Esophagus squamous epithelium (tissue), 5 donors: Measurements from ENCODE around the gene BAD. TPM values are rescaled to one million over a fixed set of nuclear protein-coding genes. Genes with fewer than 3 reads are reported as not detected.
A peak's percentile ranks its signal among the peaks of the same experiment; 100 is the strongest.
"Not testable (repeated sequence)": the region's sequence is repeated elsewhere in the genome, so short reads cannot be mapped to it uniquely, and the experiment has no call there.

Experiments
- DNase-seq: peaks from one replicate; lab custom pipeline; 2025; lab: John Stamatoyannopoulos, UW
- H3K27ac ChIP-seq, 4 donors: fragments of 200-600 bp; sonication (generic); one replicate each; pipeline ENCODE4 v1.5.1; 2016 to 2019; ENCODE audit warnings: mild to moderate bottlenecking in 1 of 4
- H3K27me3 ChIP-seq, 4 donors: fragments of 200-600 bp; sonication (generic); 1 replicate in 3 of 4; 2 replicates in 1 of 4; pipeline versions ENCODE4 v1.5.1 to v1.6.0; 2017 to 2021; ENCODE audit warnings: antibody characterized with exemption in 1 of 4
- H3K36me3 ChIP-seq, 3 donors: fragments of 200-600 bp; sonication (generic); one replicate each; pipeline ENCODE4 v1.5.1; 2016 to 2019
- H3K4me1 ChIP-seq, 3 donors: fragments of 200-600 bp; sonication (generic); one replicate each; pipeline ENCODE4 v1.5.1; 2017 to 2019
- H3K4me3 ChIP-seq, 4 donors: fragments of 200-600 bp; sonication (generic); 1 replicate in 3 of 4; 2 replicates in 1 of 4; pipeline ENCODE4 v1.5.1; 2016 to 2019; ENCODE audit warnings: mild to moderate bottlenecking in 2 of 4, moderate library complexity in 1 of 4
- H3K9me3 ChIP-seq, 3 donors: fragments of 200-600 bp; sonication (generic); one replicate each; pipeline ENCODE4 v1.5.1; 2016 to 2019
- POLR2A ChIP-seq, 4 donors: fragments of 450-650 bp; IDR thresholded peaks; one replicate each; pipeline ENCODE4 v1.6.1; 2017; ENCODE audit warnings: antibody characterized with exemption in 4 of 4, mild to moderate bottlenecking in 4 of 4, moderate library complexity in 3 of 4
- WGBS, 2 donors: methylation state at CpG; one replicate each; pipeline ENCODE4 v1.1.5; 2018; 5-methylcytosine and 5-hydroxymethylcytosine counted together
- intact Hi-C: fragments of 100-400 bp; cut with DNase I; formaldehyde crosslinking; loops from one replicate; pipeline ENCODE4 v1.15.0; 2022
- total RNA-seq, 4 donors: library from RNA; depleted of rRNA; stranded (reverse); fragments of >200 nt; gene quantifications; one replicate each; pipeline ENCODE4 v1.1.0, GENCODE V29; 2016
- TF ChIP-seq, protein P1 (sequence below), 6 experiments: fragments of 450-650 bp in 4 of 6; fragments of 200-600 bp in 2 of 6; sonication (generic) in 2 of 6; IDR thresholded peaks; one replicate each; pipeline ENCODE4 v1.5.1; 2016 to 2019; ENCODE audit warnings: antibody characterized with exemption in 6 of 6, mild to moderate bottlenecking in 4 of 6, moderate library complexity in 4 of 6
- donor health status: DM: yes; HTN: yes; CAD: no.

Gene BAD
- total RNA-seq, 4 donors from 2014 or later, result 49.4 to 86.5 (median 72.9) TPM

DNA sequence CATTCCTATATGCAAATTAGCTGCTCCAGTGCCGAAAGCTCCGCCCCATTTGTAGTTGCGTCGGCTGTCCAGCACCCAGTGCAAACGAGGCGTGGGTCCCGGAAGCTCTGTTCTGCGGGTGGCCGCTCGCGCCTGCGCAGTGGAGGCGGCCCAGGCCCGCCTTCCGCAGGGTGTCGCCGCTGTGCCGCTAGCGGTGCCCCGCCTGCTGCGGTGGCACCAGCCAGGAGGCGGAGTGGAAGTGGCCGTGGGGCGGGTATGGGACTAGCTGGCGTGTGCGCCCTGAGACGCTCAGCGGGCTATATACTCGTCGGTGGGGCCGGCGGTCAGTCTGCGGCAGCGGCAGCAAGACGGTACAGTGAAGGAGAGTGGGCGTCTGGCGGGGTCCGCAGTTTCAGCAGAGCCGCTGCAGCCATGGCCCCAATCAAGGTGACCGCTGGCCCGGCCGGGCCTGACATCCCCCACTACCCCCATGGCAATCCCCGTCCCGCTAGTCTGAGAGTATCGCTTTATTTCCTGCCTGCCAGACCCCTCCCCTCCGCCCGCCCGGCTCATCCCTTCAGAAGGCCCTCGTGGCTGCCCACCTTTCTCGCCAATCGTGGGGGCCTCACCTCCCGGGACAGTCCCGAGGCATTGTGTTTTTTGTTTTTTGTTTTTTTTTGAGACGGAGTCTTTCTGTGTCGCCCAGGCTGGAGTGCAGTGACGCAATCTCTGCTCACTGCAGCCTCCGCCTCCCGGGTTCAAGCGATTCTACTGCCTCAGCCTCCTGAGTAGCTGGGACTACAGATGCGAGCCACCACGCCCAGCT, 33.7 kb upstream of the BAD start, which contains the start of gene PRDX5:
Gene PRDX5, plus strand, starts transcription at position 161 of the 805 bp plus-strand sequence. Its CDS starts 95 bp downstream, at position 256.
- peak; percentile 81 for DNase-seq
- intact Hi-C loops, result no loop called here
- peaks cover 18 to 60% (median 28%) of the 10 kb centered on the region in 3 donors for H3K36me3 ChIP-seq
- 0% methylated on average over 14 to 38 of the region's 61 CpGs for WGBS, 2 donors
- H3K4me3 ChIP-seq, result peak within 1 kb of the TSS; percentile 60 to 91 (median 82)
- H3K4me1 ChIP-seq, result peaks cover 43 to 87% (median 46%) of the 10 kb centered on the region in 3 donors
- TF ChIP-seq, protein P1, sequence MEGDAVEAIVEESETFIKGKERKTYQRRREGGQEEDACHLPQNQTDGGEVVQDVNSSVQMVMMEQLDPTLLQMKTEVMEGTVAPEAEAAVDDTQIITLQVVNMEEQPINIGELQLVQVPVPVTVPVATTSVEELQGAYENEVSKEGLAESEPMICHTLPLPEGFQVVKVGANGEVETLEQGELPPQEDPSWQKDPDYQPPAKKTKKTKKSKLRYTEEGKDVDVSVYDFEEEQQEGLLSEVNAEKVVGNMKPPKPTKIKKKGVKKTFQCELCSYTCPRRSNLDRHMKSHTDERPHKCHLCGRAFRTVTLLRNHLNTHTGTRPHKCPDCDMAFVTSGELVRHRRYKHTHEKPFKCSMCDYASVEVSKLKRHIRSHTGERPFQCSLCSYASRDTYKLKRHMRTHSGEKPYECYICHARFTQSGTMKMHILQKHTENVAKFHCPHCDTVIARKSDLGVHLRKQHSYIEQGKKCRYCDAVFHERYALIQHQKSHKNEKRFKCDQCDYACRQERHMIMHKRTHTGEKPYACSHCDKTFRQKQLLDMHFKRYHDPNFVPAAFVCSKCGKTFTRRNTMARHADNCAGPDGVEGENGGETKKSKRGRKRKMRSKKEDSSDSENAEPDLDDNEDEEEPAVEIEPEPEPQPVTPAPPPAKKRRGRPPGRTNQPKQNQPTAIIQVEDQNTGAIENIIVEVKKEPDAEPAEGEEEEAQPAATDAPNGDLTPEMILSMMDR (IDR thresholded peaks at IDR 0.05), result peak; percentile 34 to 94 (median 58)
- peak in 3 of 4 donors; percentile 91 to 94 (median 92) for TF ChIP-seq POLR2A (IDR thresholded peaks at IDR 0.05)
- no peaks in the 10 kb centered on the region for H3K9me3 ChIP-seq
- no peaks in the 10 kb centered on the region for H3K27me3 ChIP-seq
- H3K27ac ChIP-seq, result peak within 1 kb of the TSS; percentile 92 to 99 (median 98)

DNA sequence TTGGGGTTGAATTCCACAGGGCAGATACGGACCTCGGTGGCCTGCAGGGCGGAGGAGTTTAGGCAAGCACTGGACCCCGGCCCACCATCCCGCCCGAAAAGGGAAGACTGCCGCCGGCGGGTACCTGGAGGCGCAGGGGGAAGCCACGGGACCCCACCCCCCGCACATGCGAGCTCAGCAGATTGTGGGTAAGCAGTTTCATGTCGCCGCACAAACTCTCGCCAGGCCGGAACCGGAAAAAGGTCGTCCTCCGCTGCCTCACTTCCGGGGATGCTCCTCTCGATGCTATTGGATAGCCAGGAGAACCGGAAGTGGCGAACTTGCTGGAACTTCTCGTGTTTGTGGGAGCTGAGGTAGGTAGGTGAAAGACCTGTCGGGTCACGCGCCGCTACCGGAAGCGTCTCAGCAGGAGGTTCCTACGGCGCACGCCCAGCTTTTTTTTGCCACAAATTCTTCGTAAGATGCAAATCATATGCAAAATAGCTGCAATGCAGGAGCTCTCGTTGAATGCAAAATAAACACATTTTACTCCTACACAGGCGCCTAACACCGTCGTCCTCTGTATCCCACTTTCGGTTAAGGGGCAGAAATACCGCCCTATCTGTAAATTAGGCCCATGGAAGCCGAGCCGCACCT, 33.0 kb upstream of the BAD start, which contains the start of gene TRMT112:
Gene TRMT112, minus strand, starts transcription at position 235 of the 636 bp plus-strand sequence. Its CDS starts 33 bp downstream, at position 202.
- TF ChIP-seq, protein P1 (IDR thresholded peaks at IDR 0.05), result no peak
- TF ChIP-seq POLR2A (IDR thresholded peaks at IDR 0.05), result peak in 2 of 4 donors; percentile 80 to 86
- H3K36me3 ChIP-seq, result peaks cover 11 to 53% (median 26%) of the 10 kb centered on the region in 3 donors
- peak within 1 kb of the TSS; percentile 60 to 91 (median 82) for H3K4me3 ChIP-seq
- H3K27ac ChIP-seq, result peak within 1 kb of the TSS; percentile 92 to 99 (median 98)
- intact Hi-C loops, result no loop called here
- H3K27me3 ChIP-seq, result no peaks in the 10 kb centered on the region
- DNase-seq, result peak; percentile 91
- H3K4me1 ChIP-seq, result peaks cover 49 to 87% (median 54%) of the 10 kb centered on the region in 3 donors
- 0% methylated on average over 15 to 34 of the region's 43 CpGs for WGBS, 2 donors
- no peaks in the 10 kb centered on the region for H3K9me3 ChIP-seq

DNA sequence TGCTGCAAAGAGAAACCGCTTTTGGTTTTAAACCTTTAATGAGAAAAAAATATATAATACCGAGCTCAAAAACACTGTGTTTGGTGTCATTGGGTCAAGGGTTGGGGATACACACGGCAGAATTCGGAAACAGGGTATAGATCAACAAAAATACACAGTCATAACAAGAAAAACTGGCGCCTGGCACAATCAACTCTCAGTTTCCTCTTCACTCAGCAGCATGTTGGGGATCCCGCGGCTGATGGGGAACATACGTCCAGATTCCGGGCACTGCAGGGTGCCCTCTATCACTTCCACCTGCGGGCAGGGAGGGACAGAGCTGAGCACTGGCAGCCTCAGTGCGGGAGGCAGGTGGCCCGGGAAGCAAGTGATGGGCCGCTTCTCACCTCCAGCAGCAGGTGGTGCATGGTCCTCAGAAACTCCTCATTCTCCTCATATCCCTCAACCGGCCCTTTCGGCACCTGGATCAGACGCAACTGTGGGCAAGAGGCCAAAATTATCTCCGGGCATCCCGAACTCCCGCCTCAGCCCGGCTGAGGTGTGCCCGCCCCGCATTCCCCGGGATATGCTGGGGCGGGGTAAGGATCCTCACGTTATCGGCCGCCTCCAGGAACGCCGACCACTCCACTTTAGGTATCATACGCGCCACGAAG, 32.3 kb upstream of the BAD start:
- intact Hi-C loops, result no loop called here
- no peaks in the 10 kb centered on the region for H3K27me3 ChIP-seq
- 3 to 9% methylated on average over 15 to 20 of the region's 32 CpGs for whole genome bisulfite sequencing, 2 donors
- peaks cover 49 to 87% (median 56%) of the 10 kb centered on the region in 3 donors for H3K4me1 ChIP-seq
- H3K27ac ChIP-seq, result peak overlapping the region; percentile 92 to 99 (median 98)
- H3K4me3 ChIP-seq, result peak overlapping the region; percentile 60 to 91 (median 82)
- no peak for TF ChIP-seq POLR2A (IDR thresholded peaks at IDR 0.05)
- TF ChIP-seq, protein P1 (IDR thresholded peaks at IDR 0.05), result peak in 2 of 6 experiments; percentile 20 to 44
- no peak for DNase-seq
- peaks cover 7 to 47% (median 26%) of the 10 kb centered on the region in 3 donors for H3K36me3 ChIP-seq
- no peaks in the 10 kb centered on the region for H3K9me3 ChIP-seq

DNA sequence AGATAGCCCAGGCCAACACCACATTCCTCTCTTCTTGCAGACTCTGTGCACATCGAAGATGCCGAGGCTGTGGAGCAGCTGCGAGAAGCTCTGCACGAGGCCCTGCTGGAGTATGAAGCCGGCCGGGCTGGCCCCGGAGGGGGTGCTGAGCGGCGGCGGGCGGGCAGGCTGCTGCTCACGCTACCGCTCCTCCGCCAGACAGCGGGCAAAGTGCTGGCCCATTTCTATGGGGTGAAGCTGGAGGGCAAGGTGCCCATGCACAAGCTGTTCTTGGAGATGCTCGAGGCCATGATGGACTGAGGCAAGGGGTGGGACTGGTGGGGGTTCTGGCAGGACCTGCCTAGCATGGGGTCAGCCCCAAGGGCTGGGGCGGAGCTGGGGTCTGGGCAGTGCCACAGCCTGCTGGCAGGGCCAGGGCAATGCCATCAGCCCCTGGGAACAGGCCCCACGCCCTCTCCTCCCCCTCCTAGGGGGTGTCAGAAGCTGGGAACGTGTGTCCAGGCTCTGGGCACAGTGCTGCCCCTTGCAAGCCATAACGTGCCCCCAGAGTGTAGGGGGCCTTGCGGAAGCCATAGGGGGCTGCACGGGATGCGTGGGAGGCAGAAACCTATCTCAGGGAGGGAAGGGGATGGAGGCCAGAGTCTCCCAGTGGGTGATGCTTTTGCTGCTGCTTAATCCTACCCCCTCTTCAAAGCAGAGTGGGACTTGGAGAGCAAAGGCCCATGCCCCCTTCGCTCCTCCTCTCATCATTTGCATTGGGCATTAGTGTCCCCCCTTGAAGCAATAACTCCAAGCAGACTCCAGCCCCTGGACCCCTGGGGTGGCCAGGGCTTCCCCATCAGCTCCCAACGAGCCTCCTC, 31.4 kb upstream of the BAD start:
- WGBS, 2 donors, result 40 to 83% methylated on average over 2 to 4 of the region's 25 CpGs
- Histone ChIP-seq H3K4me1 (peaks cover 52 to 87% (median 60%) of the 10 kb centered on the region in 3 donors), H3K27ac (peak overlapping the region; percentile 92 to 99 (median 98)), H3K4me3 (peak overlapping the region in 2 of 4 donors; percentile 76 to 91), H3K36me3 (peaks cover 7 to 38% (median 26%) of the 10 kb centered on the region in 3 donors)
- intact Hi-C loops, H3K27me3 ChIP-seq, H3K9me3 ChIP-seq, DNase-seq: not testable (repeated sequence)
